Spleen (tissue), 11 donors: ENCODE data around the gene CCNL2. TPM values are rescaled to one million over a fixed set of nuclear protein-coding genes. Genes with fewer than 3 reads are reported as not detected.

Experiments
- DNase-seq: peaks from one replicate; pipeline ENCODE4 v3.0.0-alpha.2; 2020
- H3K27ac ChIP-seq, 8 donors: fragments of 200-600 bp; sonication (generic) in 7 of 8; 1 replicate in 4 of 8; 2 replicates in 4 of 8; pipeline versions ENCODE4 v1.5.0 to v1.8.0; 2016 to 2021; ENCODE audit warnings: inconsistent platforms in 4 of 8, mild to moderate bottlenecking in 4 of 8, moderate library complexity in 1 of 8
- H3K27me3 ChIP-seq, 7 donors: fragments of 200-600 bp; sonication (generic) in 6 of 7; replicated peaks in 1 of 7; 1 replicate in 4 of 7; 2 replicates in 3 of 7; pipeline versions ENCODE4 v1.5.0 to v1.8.0; 2016 to 2021; ENCODE audit warnings: inconsistent platforms in 3 of 7, mild to moderate bottlenecking in 1 of 7
- H3K36me3 ChIP-seq, 6 donors: fragments of 200-600 bp; sonication (generic) in 5 of 6; 1 replicate in 4 of 6; 2 replicates in 2 of 6; pipeline versions ENCODE4 v1.5.0 to v1.8.0; 2016 to 2021; ENCODE audit warnings: inconsistent platforms in 2 of 6
- H3K4me1 ChIP-seq, 6 donors: fragments of 200-600 bp; sonication (generic) in 5 of 6; 1 replicate in 3 of 6; 2 replicates in 3 of 6; pipeline versions ENCODE4 v1.5.0 to v1.8.0; 2016 to 2021; ENCODE audit warnings: inconsistent platforms in 3 of 6
- H3K4me3 ChIP-seq, 8 donors: fragments of 200-600 bp; sonication (generic) in 7 of 8; 1 replicate in 4 of 8; 2 replicates in 4 of 8; pipeline versions ENCODE4 v1.5.0 to v1.8.0; 2016 to 2021; ENCODE audit warnings: inconsistent platforms in 4 of 8, mild to moderate bottlenecking in 4 of 8, moderate library complexity in 2 of 8
- H3K9me3 ChIP-seq, 8 donors: fragments of 200-600 bp; sonication (generic) in 7 of 8; 1 replicate in 4 of 8; 2 replicates in 4 of 8; pipeline versions ENCODE4 v1.5.0 to v1.8.0; 2016 to 2021; ENCODE audit warnings: inconsistent platforms in 4 of 8
- CTCF ChIP-seq, 11 experiments: fragments of 200-600 bp in 7 of 11; fragments of 450-650 bp in 4 of 11; sonication (generic) in 4 of 11; IDR thresholded peaks in 8 of 11; conservative IDR thresholded peaks in 3 of 11; 1 replicate in 7 of 11; 2 replicates in 4 of 11; pipeline versions ENCODE4 v1.4.0 to v1.8.0; 2016 to 2021; ENCODE audit warnings: antibody characterized with exemption in 11 of 11, inconsistent platforms in 4 of 11, mild to moderate bottlenecking in 1 of 11
- POLR2A ChIP-seq, 3 donors: fragments of 450-650 bp; IDR thresholded peaks; one replicate each; pipeline ENCODE4 v1.5.1; 2017; ENCODE audit warnings: antibody characterized with exemption in 3 of 3, mild to moderate bottlenecking in 1 of 3
- POLR2AphosphoS5 ChIP-seq, 3 donors: sonication (generic); formaldehyde crosslinking; IDR thresholded peaks; one replicate each; pipeline ENCODE4 v1.5.1; 2017; ENCODE audit warnings: antibody characterized with exemption in 3 of 3
- WGBS, 5 donors: extraction: QIAGEN DNeasy Blood & Tissue Kit in 3 of 5; methylation state at CpG; one replicate each; pipeline versions ENCODE4 v1.1.5 to v1.1.7; 2013 to 2018; 5-methylcytosine and 5-hydroxymethylcytosine counted together
- intact Hi-C: fragments of 100-400 bp; cut with DNase I; formaldehyde crosslinking; loops from one replicate; pipeline ENCODE4 v1.15.0; 2023; ENCODE audit warnings: low total_unique reads
- polyA plus RNA-seq, 3 donors: library from polyadenylated mRNA; stranded (reverse); fragments of 200-250 nt; gene quantifications; one replicate each; pipeline ENCODE4 v1.2.1, GENCODE V29; 2013
- total RNA-seq, 7 donors: library from RNA; depleted of rRNA in 3 of 7; stranded (reverse); fragments of >200 nt in 3 of 7; fragmentation: NEBNext Ultra II Directional in 4 of 7; extraction: Animal tissue kit (Norgen Biotek cat#: 25700) in 4 of 7; gene quantifications; one replicate each; pipeline versions ENCODE4 v1.1.0 to v1.2.1, GENCODE V29; 2016 to 2021
- donor health status: healthy with polysubstance abuse.
- donor health status: DM: no; HTN: no; CAD: no; lungs with moderate emphysema.
- donor health status: DM: no; HTN: no; CAD: no.
- donor health status: Bipolar disorder and iron deficiency.
- donor health status: healthy.
- donor health status: DM: no; HTN: no; CAD: no.
- donor health status: DM: yes; HTN: yes; CAD: no.

Gene CCNL2
- total and polyA plus RNA-seq, 10 donors, result 111 to 299 (median 204) TPM

GRCh38 chr1:1359308-1359663, 39.8 kb downstream of the CCNL2 start:
- H3K4me1 ChIP-seq, result peaks cover 0 to 72% (median 28%) of the 10 kb centered on the region in 6 donors
- peak overlapping the region in 5 of 8 donors; percentile 7 to 83 (median 80) for H3K27ac ChIP-seq
- DNase-seq, result peak; percentile 62
- 53 to 72% (median 64%) methylated on average over 6 of the region's 6 CpGs for WGBS, 5 donors
- no peak overlapping the region for H3K4me3 ChIP-seq
- H3K36me3 ChIP-seq, result peaks cover 0 to 9% (median 0%) of the 10 kb centered on the region in 6 donors
- peaks cover 0 to 79% (median 48%) of the 10 kb centered on the region in 7 donors for H3K27me3 ChIP-seq
- intact Hi-C loops, result no loop called here
- TF ChIP-seq POLR2A (IDR thresholded peaks at IDR 0.05) (no peak), POLR2AphosphoS5 (IDR thresholded peaks at IDR 0.05) (no peak), CTCF (IDR thresholded peaks at IDR 0.05 in 8 of 11, conservative IDR thresholded peaks at IDR 0.05 in 3 of 11) (no peak)
- no peaks in the 10 kb centered on the region for H3K9me3 ChIP-seq

- Histone ChIP-seq H3K4me1 (peaks cover 0 to 78% (median 35%) of the 10 kb centered on the region in 6 donors), H3K9me3 (no peaks in the 10 kb centered on the region), H3K4me3 (peak within 1 kb of the TSS; percentile 15 to 64 (median 36)), H3K36me3 (peaks cover 0 to 16% (median 0%) of the 10 kb centered on the region in 6 donors), H3K27me3 (peaks cover 0 to 85% (median 55%) of the 10 kb centered on the region in 7 donors), H3K27ac (peak within 1 kb of the TSS; percentile 13 to 83 (median 71))
- TF ChIP-seq POLR2AphosphoS5 (IDR thresholded peaks at IDR 0.05) (peak in 2 of 3 donors; percentile 65 to 70), CTCF (IDR thresholded peaks at IDR 0.05 in 8 of 11, conservative IDR thresholded peaks at IDR 0.05 in 3 of 11) (no peak), POLR2A (IDR thresholded peaks at IDR 0.05) (no peak)
- intact Hi-C loops, result no loop called here
- DNase-seq, result no peak
- 18 to 46% (median 31%) methylated on average over 26 to 29 of the region's 29 CpGs for WGBS, 5 donors
Measured at GRCh38 chr1:1358433-1359271, 40.5 kb downstream of the CCNL2 start, which contains the start of gene MXRA8. Gene MXRA8 (minus strand): TSS chr1:1358555. CDS start chr1:1358504, 51 bp downstream.

GRCh38 chr1:1357871-1358432, 41.2 kb downstream of the CCNL2 start:
- TF ChIP-seq CTCF (IDR thresholded peaks at IDR 0.05 in 8 of 11, conservative IDR thresholded peaks at IDR 0.05 in 3 of 11) (no peak), POLR2A (IDR thresholded peaks at IDR 0.05) (no peak), POLR2AphosphoS5 (IDR thresholded peaks at IDR 0.05) (no peak)
- 21 to 32% (median 24%) methylated on average over 10 to 18 of the region's 18 CpGs for WGBS, 5 donors
- DNase-seq, result no peak
- Histone ChIP-seq H3K9me3 (no peaks in the 10 kb centered on the region), H3K27ac (peak overlapping the region; percentile 13 to 83 (median 71)), H3K27me3 (peaks cover 4 to 92% (median 62%) of the 10 kb centered on the region in 7 donors), H3K4me1 (peaks cover 0 to 85% (median 42%) of the 10 kb centered on the region in 6 donors), H3K36me3 (peaks cover 0 to 22% (median 0%) of the 10 kb centered on the region in 6 donors), H3K4me3 (peak overlapping the region; percentile 15 to 64 (median 36))
- intact Hi-C loops, result no loop called here
